Panc1 (cell line): ENCODE results near the gene PAPSS1. TPM values are rescaled to one million over a fixed set of nuclear protein-coding genes. Genes with fewer than 3 reads are reported as not detected.

Source experiments
- ATAC-seq: fragments of 200-7000 bp; cut with Tn5 transposase; 2 replicates; pipeline ENCODE4 v1.9.1; 2020; ENCODE audit warnings: mild to moderate bottlenecking, moderate library complexity
- BruUV-seq: library from RNA; stranded (reverse); fragments of 400-500 nt; replicated peaks from 2 replicates; lab custom pipeline; 2021; lab: Mats Ljungman, UMichigan
- CTCF ChIA-PET: fragments of 300-600 bp; sonication (Branson Sonifier 250); formaldehyde crosslinking; loops from one replicate; lab custom pipeline; 2022; ENCODE audit warnings: antibody characterized with exemption; lab: Charles Lee
- POLR2A ChIA-PET: fragments of 300-600 bp; sonication (Branson Sonifier 250); formaldehyde crosslinking; loops from one replicate; lab custom pipeline; 2022; ENCODE audit warnings: antibody characterized with exemption; lab: Charles Lee
- DNase-seq: peaks from one replicate; pipeline ENCODE4 v3.0.0-alpha.2; 2010; ENCODE audit warnings: low read depth, low spot score
- H3K27ac ChIP-seq: 2 replicates; pipeline ENCODE4 v1.5.1; 2011; ENCODE audit warnings: mild to moderate bottlenecking, low read length, inconsistent platforms
- H3K27me3 ChIP-seq: fragments of 200-500 bp; sonication (Bioruptor generic); 2 replicates; pipeline ENCODE4 v1.6.0; 2014; ENCODE audit warnings: low read length, inconsistent platforms; ENCODE audit not compliant: control insufficient read depth, insufficient read depth
- H3K36me3 ChIP-seq: fragments of 200-500 bp; sonication (Bioruptor generic); 2 replicates; pipeline ENCODE4 v1.5.1; 2014; ENCODE audit warnings: inconsistent platforms, mild to moderate bottlenecking, low read length, moderate library complexity; ENCODE audit not compliant: control insufficient read depth, insufficient read depth
- H3K4me1 ChIP-seq: 2 replicates; pipeline ENCODE4 v1.5.1; 2011; ENCODE audit warnings: inconsistent platforms, mild to moderate bottlenecking, low read length, moderate library complexity; ENCODE audit not compliant: control insufficient read depth, insufficient read depth
- H3K4me3 ChIP-seq, 2 experiments: 2 replicates each; pipeline ENCODE4 v1.5.1; 2011 to 2012; ENCODE audit warnings: low read depth in 2 of 2, low read length in 2 of 2, mild to moderate bottlenecking in 2 of 2, inconsistent platforms in 1 of 2, moderate library complexity in 1 of 2
- H3K9me3 ChIP-seq: fragments of 200-500 bp; sonication (Bioruptor generic); 2 replicates; pipeline ENCODE4 v1.5.1; 2014; ENCODE audit warnings: low read depth, mild to moderate bottlenecking, inconsistent platforms, low read length, moderate library complexity; ENCODE audit not compliant: control insufficient read depth, insufficient read depth
- CTCF ChIP-seq: fragments of 450-650 bp; IDR thresholded peaks from 2 replicates; pipeline ENCODE4 v1.5.1; 2017; ENCODE audit warnings: mild to moderate bottlenecking
- POLR2AphosphoS5 ChIP-seq: IDR thresholded peaks from 2 replicates; pipeline ENCODE4 v1.6.1; 2012; ENCODE audit warnings: mild to moderate bottlenecking, low read depth, low read length, moderate library complexity
- SIN3A ChIP-seq: IDR thresholded peaks from 2 replicates; pipeline ENCODE4 v1.6.1; 2012; ENCODE audit warnings: low read depth, mild to moderate bottlenecking, low read length, moderate library complexity, borderline replicate concordance; ENCODE audit not compliant: insufficient read depth
- TCF7L2 ChIP-seq: IDR thresholded peaks from 2 replicates; pipeline ENCODE4 v1.6.1; 2011; ENCODE audit warnings: mild to moderate bottlenecking, low read depth, low read length, inconsistent platforms
- in situ Hi-C: cut with HindIII; loops from 2 replicates; pipeline ENCODE4 v1.10.0; 2016; ENCODE audit warnings: low sequenced_read_pairs, low pct_unique_long_range_greater_than_20kb
- intact Hi-C: fragments of 100-400 bp; cut with micrococcal nuclease; formaldehyde crosslinking; loops from one replicate; pipeline ENCODE4 v1.10.0; 2022; ENCODE audit not compliant: unreplicated experiment
- total RNA-seq: library from RNA; stranded (reverse); gene quantifications from one replicate; pipeline ENCODE4 v1.2.1, GENCODE V29; 2021; ENCODE audit not compliant: unreplicated experiment
- TF ChIP-seq, protein P1 (sequence below), 2 experiments: IDR thresholded peaks; 2 replicates each; pipeline ENCODE4 v1.6.1; 2011 to 2012; ENCODE audit warnings: low read depth in 2 of 2, control low read depth in 1 of 2, low read length in 1 of 2, mild to moderate bottlenecking in 1 of 2, moderate library complexity in 1 of 2; ENCODE audit not compliant: insufficient read depth in 1 of 2

Gene PAPSS1
- total RNA-seq, 1 experiment from 2014 or later: 28.1 TPM

GRCh38 chr4:107682306-107682705, 37.7 kb downstream of the PAPSS1 start:
- H3K4me1 ChIP-seq: 0 out of 2 replicates have a peak, but pooled peaks cover 3% of the 10 kb centered on the region
- no TSS peak for BruUV-seq
- DNase-seq: no peak
- no peaks in the 10 kb centered on the region for H3K9me3 ChIP-seq
- no peak overlapping the region for H3K4me3 ChIP-seq
- no peaks in the 10 kb centered on the region for H3K27me3 ChIP-seq
- ATAC-seq: no peak
- POLR2A ChIA-PET: no interaction called here
- no peak overlapping the region for H3K27ac ChIP-seq
- CTCF ChIA-PET: no interaction called here
- H3K36me3 ChIP-seq: no peaks in the 10 kb centered on the region
- intact Hi-C loops: loop anchor here (5.0 kb wide), 1 partner anchor 125 kb away; no protein-coding TSS in a partner anchor
- TF ChIP-seq POLR2AphosphoS5 (no peak), CTCF (no peak), SIN3A (no peak), TCF7L2 (no peak)
- TF ChIP-seq, protein P1, sequence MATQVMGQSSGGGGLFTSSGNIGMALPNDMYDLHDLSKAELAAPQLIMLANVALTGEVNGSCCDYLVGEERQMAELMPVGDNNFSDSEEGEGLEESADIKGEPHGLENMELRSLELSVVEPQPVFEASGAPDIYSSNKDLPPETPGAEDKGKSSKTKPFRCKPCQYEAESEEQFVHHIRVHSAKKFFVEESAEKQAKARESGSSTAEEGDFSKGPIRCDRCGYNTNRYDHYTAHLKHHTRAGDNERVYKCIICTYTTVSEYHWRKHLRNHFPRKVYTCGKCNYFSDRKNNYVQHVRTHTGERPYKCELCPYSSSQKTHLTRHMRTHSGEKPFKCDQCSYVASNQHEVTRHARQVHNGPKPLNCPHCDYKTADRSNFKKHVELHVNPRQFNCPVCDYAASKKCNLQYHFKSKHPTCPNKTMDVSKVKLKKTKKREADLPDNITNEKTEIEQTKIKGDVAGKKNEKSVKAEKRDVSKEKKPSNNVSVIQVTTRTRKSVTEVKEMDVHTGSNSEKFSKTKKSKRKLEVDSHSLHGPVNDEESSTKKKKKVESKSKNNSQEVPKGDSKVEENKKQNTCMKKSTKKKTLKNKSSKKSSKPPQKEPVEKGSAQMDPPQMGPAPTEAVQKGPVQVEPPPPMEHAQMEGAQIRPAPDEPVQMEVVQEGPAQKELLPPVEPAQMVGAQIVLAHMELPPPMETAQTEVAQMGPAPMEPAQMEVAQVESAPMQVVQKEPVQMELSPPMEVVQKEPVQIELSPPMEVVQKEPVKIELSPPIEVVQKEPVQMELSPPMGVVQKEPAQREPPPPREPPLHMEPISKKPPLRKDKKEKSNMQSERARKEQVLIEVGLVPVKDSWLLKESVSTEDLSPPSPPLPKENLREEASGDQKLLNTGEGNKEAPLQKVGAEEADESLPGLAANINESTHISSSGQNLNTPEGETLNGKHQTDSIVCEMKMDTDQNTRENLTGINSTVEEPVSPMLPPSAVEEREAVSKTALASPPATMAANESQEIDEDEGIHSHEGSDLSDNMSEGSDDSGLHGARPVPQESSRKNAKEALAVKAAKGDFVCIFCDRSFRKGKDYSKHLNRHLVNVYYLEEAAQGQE (IDR thresholded peaks at IDR 0.05; ENCODE audit: insufficient read depth in 1 of 2, low read depth in 2 of 2, low read length in 1 of 2): no peak
- in situ Hi-C loops: no loop called here

GRCh38 chr4:107669068-107669467, 51.0 kb downstream of the PAPSS1 start:
- no TSS peak for BruUV-seq
- ChIA-PET POLR2A (no interaction called here), CTCF (no interaction called here)
- no peaks in the 10 kb centered on the region for H3K27me3 ChIP-seq
- intact Hi-C loops: no loop called here
- H3K9me3 ChIP-seq: no peaks in the 10 kb centered on the region
- no peak overlapping the region for H3K4me3 ChIP-seq
- in situ Hi-C loops: no loop called here
- ATAC-seq (no peak), DNase-seq (no peak)
- TF ChIP-seq POLR2AphosphoS5 (no peak), CTCF (no peak), SIN3A (no peak), TCF7L2 (no peak)
- TF ChIP-seq, protein P1 (IDR thresholded peaks at IDR 0.05; ENCODE audit: insufficient read depth in 1 of 2, low read depth in 2 of 2, low read length in 1 of 2): no peak
- no peaks in the 10 kb centered on the region for H3K36me3 ChIP-seq
- H3K27ac ChIP-seq: no peak overlapping the region
- H3K4me1 ChIP-seq: no peaks in the 10 kb centered on the region; the same call in 1 of the 2 replicates
